ENCODE data around the gene MSI2. TPM values are rescaled to one million over a fixed set of nuclear protein-coding genes. Genes with fewer than 3 reads are reported as not detected.

MSI2 gene
- total and polyA plus RNA-seq, 9 of the 15 experiments (the other 6 are each of a cell fraction or from before 2014, with no cell fraction given) = 4.6 to 61.8 (median 42.4) TPM

DNA sequence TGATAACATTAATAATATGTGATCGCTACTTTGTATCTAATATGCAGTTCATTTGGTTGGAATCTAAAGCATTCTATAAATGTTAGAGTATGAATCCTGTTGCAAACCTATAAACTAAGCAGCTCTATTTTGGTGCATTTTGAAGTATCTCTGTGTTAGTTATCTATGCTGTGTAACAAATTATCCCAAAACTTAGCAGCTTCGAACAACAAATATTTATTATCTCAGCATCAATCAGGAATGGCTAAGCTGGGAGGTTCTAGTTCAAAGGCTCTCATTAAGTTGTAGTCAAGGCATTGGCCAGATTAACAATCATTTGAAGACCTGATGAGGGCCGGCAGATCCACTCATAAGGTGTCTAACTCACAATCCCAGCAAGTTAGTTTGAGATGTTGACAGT lies 10.1 kb upstream of the MSI2 start:
- Histone ChIP-seq H3K79me2 (ENCODE audit: control insufficient read depth, insufficient read depth, low read length) (no peaks in the 10 kb centered on the region), H2AFZ (ENCODE audit: low read depth, low read length) (no peak overlapping the region), H3K9me3 (replicated peaks; ENCODE audit: control insufficient read depth, insufficient read depth, low read depth, low read length) (no peaks in the 10 kb centered on the region; the same call in 1 of the 2 replicates), H3K4me1 (replicated peaks in 1 of 2; ENCODE audit: control insufficient read depth in 2 of 2, insufficient read depth in 2 of 2, low read length in 2 of 2) (peaks cover 0 to 3% of the 10 kb centered on the region in 2 experiments; a peak in 1 of 5 replicates), H3K4me2 (ENCODE audit: insufficient read depth, low read length) (no peak overlapping the region), H4K20me1 (replicated peaks; ENCODE audit: control insufficient read depth, insufficient read depth, low read length) (no peaks in the 10 kb centered on the region), H3K9me1 (ENCODE audit: control insufficient read depth, insufficient read depth, low read length) (no peaks in the 10 kb centered on the region), H3K36me3 (ENCODE audit: control insufficient read depth, insufficient read depth, low read length) (no peaks in the 10 kb centered on the region), H3K27ac (ENCODE audit: extremely low read depth, low read depth, low read length) (no peak overlapping the region), H3K9ac (ENCODE audit: insufficient read depth in 1 of 2, low read depth in 2 of 2, low read length in 2 of 2) (no peak overlapping the region), H3K4me3 (no peak overlapping the region), H3K27me3 (ENCODE audit: control insufficient read depth in 2 of 2, insufficient read depth in 2 of 2, low read length in 2 of 2) (peaks cover 0 to 2% of the 10 kb centered on the region in 2 experiments; a peak in 1 of 5 replicates)
- BruUV-seq (replicated peaks) = no TSS peak
- FAIRE-seq (no peak), ATAC-seq (no peak), DNase-seq (ENCODE audit: extremely low read depth in 1 of 4, low spot score in 3 of 4) (no peak)
- intact Hi-C loops (cut with micrococcal nuclease) (loop anchor here (10.0 kb wide), 1 partner anchor 499 kb away; the partner anchor contains the start of gene CCDC182), in situ Hi-C loops (cut with MboI) (no loop called here)
- 34% methylated on average over 3 of the region's 3 CpGs for WGBS (ENCODE audit: insufficient coverage, low coverage, missing lambda C conversion rate)
- TF ChIP-seq RBM25 (IDR thresholded peaks at IDR 0.05; ENCODE audit: low read depth, low read length, severe bottlenecking) = peak; percentile 79
- TF ChIP-seq MIER1 (IDR thresholded peaks at IDR 0.05; ENCODE audit: low read depth) = no peak
- POLR2A ChIA-PET = interaction anchor here (0.6 kb wide), 1 partner anchor 30 kb away, joined by 3 read pairs; no protein-coding TSS in a partner anchor
- CTCF ChIA-PET (ENCODE audit: low intra/inter-chr PET ratio) = no interaction called here

DNA sequence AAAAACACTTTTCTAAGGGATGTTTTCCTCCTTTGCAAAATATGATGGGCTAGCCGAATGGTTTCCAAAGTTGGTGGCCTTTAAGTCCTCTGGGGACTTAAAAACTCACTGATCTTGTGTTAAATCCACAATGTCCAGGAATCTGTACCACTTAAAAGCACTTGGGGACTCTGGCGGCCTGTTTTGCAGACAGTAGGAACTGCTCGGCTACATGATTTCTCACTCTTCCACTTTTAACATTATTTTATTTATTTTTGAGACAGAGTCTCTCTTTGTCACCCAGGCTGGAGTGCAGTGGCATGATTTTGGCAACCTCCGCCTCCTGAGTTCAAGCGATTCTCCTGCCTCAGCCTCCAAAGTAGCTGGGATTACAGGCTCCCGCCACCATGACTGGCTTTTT lies 9.1 kb upstream of the MSI2 start:
- no peak for TF ChIP-seq HEY1 (CRISPR knock-in tag; IDR thresholded peaks at IDR 0.05; ENCODE audit: borderline replicate concordance)
- no peak for TF ChIP-seq BHLHE40 (IDR thresholded peaks at IDR 0.05; ENCODE audit: low read length)
- no peak for TF ChIP-seq TBL1XR1 (IDR thresholded peaks at IDR 0.05; ENCODE audit: low read length in 2 of 2)
- no peak for TF ChIP-seq NR2F6 (CRISPR knock-in tag; IDR thresholded peaks at IDR 0.05)
- ATAC-seq = no peak
- in situ Hi-C loops (cut with MboI) = no loop called here
- Histone ChIP-seq H3K9me3 (replicated peaks; ENCODE audit: control insufficient read depth, insufficient read depth, low read depth, low read length) (no peaks in the 10 kb centered on the region; the same call in 1 of the 2 replicates), H3K79me2 (ENCODE audit: control insufficient read depth, insufficient read depth, low read length) (no peaks in the 10 kb centered on the region), H3K27ac (ENCODE audit: extremely low read depth, low read depth, low read length) (no peak overlapping the region), H3K9me1 (ENCODE audit: control insufficient read depth, insufficient read depth, low read length) (no peaks in the 10 kb centered on the region), H3K4me2 (ENCODE audit: insufficient read depth, low read length) (no peak overlapping the region), H3K36me3 (ENCODE audit: control insufficient read depth, insufficient read depth, low read length) (no peaks in the 10 kb centered on the region), H3K4me1 (replicated peaks in 1 of 2; ENCODE audit: control insufficient read depth in 2 of 2, insufficient read depth in 2 of 2, low read length in 2 of 2) (peaks cover 0 to 3% of the 10 kb centered on the region in 2 experiments; a peak in 1 of 5 replicates), H4K20me1 (replicated peaks; ENCODE audit: control insufficient read depth, insufficient read depth, low read length) (no peaks in the 10 kb centered on the region), H3K27me3 (ENCODE audit: control insufficient read depth in 2 of 2, insufficient read depth in 2 of 2, low read length in 2 of 2) (no peaks in the 10 kb centered on the region), H3K9ac (ENCODE audit: insufficient read depth in 1 of 2, low read depth in 2 of 2, low read length in 2 of 2) (no peak overlapping the region), H2AFZ (ENCODE audit: low read depth, low read length) (no peak overlapping the region), H3K4me3 (no peak overlapping the region)
- ChIA-PET CTCF (ENCODE audit: low intra/inter-chr PET ratio) (no interaction called here), POLR2A (no interaction called here)
- BruUV-seq (replicated peaks) = no TSS peak
- 57% methylated on average over 6 of the region's 6 CpGs for WGBS (ENCODE audit: insufficient coverage, low coverage, missing lambda C conversion rate)
- DNase-seq (ENCODE audit: extremely low read depth in 1 of 4, low spot score in 3 of 4) = no peak
- intact Hi-C loops (cut with micrococcal nuclease) = loop anchor here (10.0 kb wide), 1 partner anchor 498 kb away; the partner anchor contains the start of gene CCDC182
- no peak for FAIRE-seq

Measured in K562 (cell line).